PFSK-1 (cell line): ENCODE results near the gene MRPL27.

Experiments used
- POLR2AphosphoS5 ChIP-seq: IDR thresholded peaks from 2 replicates; pipeline ENCODE4 v1.6.1; 2012; ENCODE audit warnings: low read depth, mild to moderate bottlenecking, control low read depth, low read length, moderate library complexity
- SIN3A ChIP-seq: IDR thresholded peaks from 2 replicates; pipeline ENCODE4 v1.6.1; 2012; ENCODE audit warnings: mild to moderate bottlenecking, low read length, moderate library complexity, borderline replicate concordance; ENCODE audit not compliant: insufficient read depth
- TAF1 ChIP-seq: IDR thresholded peaks from 2 replicates; pipeline ENCODE4 v1.6.1; 2012; ENCODE audit warnings: low read length, control low read depth, borderline replicate concordance; ENCODE audit not compliant: insufficient read depth
- TF ChIP-seq, protein P1 (sequence below), 2 experiments: IDR thresholded peaks; 2 replicates each; pipeline versions ENCODE4 v1.6.1 to v1.8.0; 2011 to 2012; ENCODE audit warnings: low read depth in 2 of 2, low read length in 2 of 2, control low read depth in 1 of 2, inconsistent platforms in 1 of 2, mild to moderate bottlenecking in 1 of 2, moderate library complexity in 1 of 2; ENCODE audit not compliant: insufficient read depth in 1 of 2

DNA sequence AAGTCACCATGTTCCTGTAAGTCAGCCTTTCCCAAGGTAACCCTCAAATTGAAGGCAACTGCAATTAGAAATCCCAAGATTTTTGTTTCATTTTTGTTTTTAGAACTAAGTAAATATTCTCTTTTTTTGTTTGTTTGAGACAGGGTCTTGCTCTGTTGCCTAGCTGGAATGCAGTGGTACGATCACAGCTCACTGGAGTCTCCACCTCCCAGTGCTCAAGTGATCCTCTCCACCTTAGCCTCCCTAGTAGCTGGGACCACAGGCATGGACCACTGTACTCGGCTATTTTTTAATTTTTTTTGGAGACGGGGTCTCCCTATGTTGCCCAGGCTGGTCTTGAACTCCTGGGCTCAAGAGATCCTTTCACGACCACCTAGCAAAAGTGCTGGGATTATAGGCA is 34.9 kb upstream of the MRPL27 start:
- TF ChIP-seq SIN3A (no peak), TAF1 (no peak), POLR2AphosphoS5 (no peak)
- TF ChIP-seq, protein P1, sequence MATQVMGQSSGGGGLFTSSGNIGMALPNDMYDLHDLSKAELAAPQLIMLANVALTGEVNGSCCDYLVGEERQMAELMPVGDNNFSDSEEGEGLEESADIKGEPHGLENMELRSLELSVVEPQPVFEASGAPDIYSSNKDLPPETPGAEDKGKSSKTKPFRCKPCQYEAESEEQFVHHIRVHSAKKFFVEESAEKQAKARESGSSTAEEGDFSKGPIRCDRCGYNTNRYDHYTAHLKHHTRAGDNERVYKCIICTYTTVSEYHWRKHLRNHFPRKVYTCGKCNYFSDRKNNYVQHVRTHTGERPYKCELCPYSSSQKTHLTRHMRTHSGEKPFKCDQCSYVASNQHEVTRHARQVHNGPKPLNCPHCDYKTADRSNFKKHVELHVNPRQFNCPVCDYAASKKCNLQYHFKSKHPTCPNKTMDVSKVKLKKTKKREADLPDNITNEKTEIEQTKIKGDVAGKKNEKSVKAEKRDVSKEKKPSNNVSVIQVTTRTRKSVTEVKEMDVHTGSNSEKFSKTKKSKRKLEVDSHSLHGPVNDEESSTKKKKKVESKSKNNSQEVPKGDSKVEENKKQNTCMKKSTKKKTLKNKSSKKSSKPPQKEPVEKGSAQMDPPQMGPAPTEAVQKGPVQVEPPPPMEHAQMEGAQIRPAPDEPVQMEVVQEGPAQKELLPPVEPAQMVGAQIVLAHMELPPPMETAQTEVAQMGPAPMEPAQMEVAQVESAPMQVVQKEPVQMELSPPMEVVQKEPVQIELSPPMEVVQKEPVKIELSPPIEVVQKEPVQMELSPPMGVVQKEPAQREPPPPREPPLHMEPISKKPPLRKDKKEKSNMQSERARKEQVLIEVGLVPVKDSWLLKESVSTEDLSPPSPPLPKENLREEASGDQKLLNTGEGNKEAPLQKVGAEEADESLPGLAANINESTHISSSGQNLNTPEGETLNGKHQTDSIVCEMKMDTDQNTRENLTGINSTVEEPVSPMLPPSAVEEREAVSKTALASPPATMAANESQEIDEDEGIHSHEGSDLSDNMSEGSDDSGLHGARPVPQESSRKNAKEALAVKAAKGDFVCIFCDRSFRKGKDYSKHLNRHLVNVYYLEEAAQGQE (IDR thresholded peaks at IDR 0.05; ENCODE audit: insufficient read depth in 1 of 2, low read depth in 2 of 2, low read length in 2 of 2), result no peak
